ENCODE measurements around the gene RNF115. TPM values are rescaled to one million over a fixed set of nuclear protein-coding genes. Genes with fewer than 3 reads are reported as not detected.

RNF115 gene
- total RNA-seq, 2 donors from 2014 or later: 7.4 to 7.7 TPM

Small RNA genes within 50 kb of the gene (microRNA-seq; reads per million reads assigned to microRNA genes)
- 0 reads per million in 2 donors for gene MIR6736

Other genes starting within 250 kb of the RNF115 start
- gene GPR89A, start 216.1 kb downstream of the RNF115 start, total RNA-seq: 10 to 100 TPM; 16.7 to 19.8 TPM
- gene PDZK1, start 116.7 kb downstream of the RNF115 start, total RNA-seq: 10 to 100 TPM; 17.6 to 22.6 TPM
- under 1 TPM; 0.73 to 0.92 TPM for gene CD160, start 104.6 kb downstream of the RNF115 start, total RNA-seq
- gene POLR3C, start 105 bp upstream of the RNF115 start, total RNA-seq: 10 to 100 TPM; 18.4 to 20.3 TPM
- 1 to 10 TPM; 1.3 TPM for gene NUDT17, start 21.5 kb upstream of the RNF115 start, total RNA-seq
- 10 to 100 TPM; 11.0 to 11.4 TPM for gene PIAS3, start 35.0 kb upstream of the RNF115 start, total RNA-seq
- gene ANKRD35, start 61.8 kb upstream of the RNF115 start, total RNA-seq: under 1 TPM; 0.12 to 0.53 TPM
- 1 to 10 TPM in 1 of 2 donors, under 1 TPM in 1; 0.84 to 1.7 TPM for gene ITGA10, start 86.0 kb upstream of the RNF115 start, total RNA-seq
- 10 to 100 TPM; 33.8 to 37.1 TPM for gene PEX11B, start 94.6 kb upstream of the RNF115 start, total RNA-seq
- gene RBM8A, start 103.4 kb upstream of the RNF115 start, total RNA-seq: 10 to 100 TPM; 86.9 to 94.1 TPM
- gene LIX1L, start 133.9 kb upstream of the RNF115 start, total RNA-seq: 1 to 10 TPM; 4.2 to 9.0 TPM
- gene ANKRD34A, start 140.5 kb upstream of the RNF115 start, total RNA-seq: under 1 TPM; 0.27 to 0.42 TPM
- 10 to 100 TPM; 13.6 to 17.0 TPM for gene POLR3GL, start 140.6 kb upstream of the RNF115 start, total RNA-seq
- 100 to 1,000 TPM; 550 to 720 TPM for gene TXNIP, start 172.5 kb upstream of the RNF115 start, total RNA-seq
- gene HJV, start 197.6 kb upstream of the RNF115 start, total RNA-seq: not detected